NCI-H146 (cell line): ENCODE data around the gene NANOS3.
"Not testable (repeated sequence)": the region's sequence is repeated elsewhere in the genome, so short reads cannot be mapped to it uniquely, and the experiment has no call there.

ENCODE experiments used
- DNase-seq: peaks from one replicate; lab custom pipeline; 2025; lab: John Stamatoyannopoulos, UW

Gene NANOS3

GRCh38 chr19:13843104-13843921 lies 33.6 kb upstream of the NANOS3 start:
- DNase-seq, result peak; percentile 57

DNA sequence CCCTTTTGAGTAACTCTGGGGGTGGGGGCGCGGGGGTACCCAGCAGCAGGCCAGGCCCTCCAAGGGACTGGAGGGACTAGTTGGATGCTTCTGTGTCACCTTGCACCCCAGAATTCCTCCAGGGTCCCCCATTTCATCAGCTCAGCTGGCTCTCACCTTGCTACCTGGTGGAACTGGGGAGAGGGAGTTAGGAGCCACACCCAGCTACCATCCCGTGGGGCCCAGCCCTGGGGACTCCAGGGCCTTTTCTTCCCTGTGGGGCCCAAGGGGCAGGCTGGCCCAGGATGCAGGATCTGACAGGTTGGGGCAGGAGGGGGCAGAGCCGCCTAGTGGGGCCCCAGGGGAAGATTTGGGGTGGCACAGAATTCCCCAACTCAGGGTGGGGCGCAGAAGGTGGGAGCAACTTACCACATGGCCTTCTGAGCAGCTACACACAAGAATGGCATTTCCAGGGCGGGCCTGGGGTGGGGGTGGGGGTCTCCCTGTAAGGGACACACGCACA lies 32.8 kb upstream of the NANOS3 start:
- DNase-seq, result no peak

- peak; percentile 88 for DNase-seq
Measured at GRCh38 chr19:13846557-13847406, 30.2 kb upstream of the NANOS3 start.

DNA sequence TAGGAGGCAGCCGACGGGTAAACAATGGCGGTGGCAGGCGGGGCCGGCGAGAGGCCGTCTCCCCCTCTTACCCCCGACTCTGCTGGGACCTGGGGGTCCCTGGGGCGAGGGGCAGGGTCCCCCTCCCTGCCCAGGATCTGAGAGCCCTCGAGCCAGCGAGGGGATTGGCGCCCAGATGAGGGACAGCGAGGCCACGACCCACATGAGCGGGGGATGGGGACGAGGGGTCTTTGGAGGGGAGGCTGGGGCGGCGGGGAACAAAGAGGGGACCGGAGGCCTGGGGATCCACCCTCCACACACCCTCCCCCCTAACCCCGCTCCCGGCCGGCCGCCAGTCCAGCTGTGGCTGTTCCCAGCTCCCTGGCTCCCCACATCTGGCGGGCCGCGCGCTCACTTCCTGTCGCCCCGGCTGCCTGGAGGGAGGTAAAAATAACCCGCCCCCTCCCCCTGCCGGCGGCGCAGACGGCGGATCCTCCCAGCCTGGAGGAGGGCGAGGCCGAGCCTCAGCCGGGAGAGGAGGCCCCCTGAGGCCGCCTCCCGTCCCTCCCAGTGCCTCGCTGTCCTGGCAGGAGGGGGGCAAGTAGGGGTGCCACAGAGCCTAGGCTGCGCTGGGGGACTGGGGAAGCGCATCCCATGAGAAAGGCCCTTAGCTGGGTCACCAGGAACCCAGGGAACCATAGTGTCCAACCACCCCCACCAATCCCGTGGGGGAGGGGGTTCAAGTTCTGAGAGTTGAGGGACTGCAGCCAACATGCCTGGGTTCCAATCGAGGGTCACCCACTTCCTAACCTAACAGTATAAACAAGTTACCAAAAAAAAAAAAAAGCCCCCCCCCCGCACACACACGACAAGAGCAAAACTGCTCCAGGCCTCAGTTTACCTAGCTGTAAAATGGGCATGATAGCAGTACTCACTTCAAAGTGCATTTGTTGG lies 29.3 kb upstream of the NANOS3 start:
- DNase-seq, result peak; percentile 90

GRCh38 chr19:13848340-13848677 lies 28.6 kb upstream of the NANOS3 start:
- no peak for DNase-seq

DNA sequence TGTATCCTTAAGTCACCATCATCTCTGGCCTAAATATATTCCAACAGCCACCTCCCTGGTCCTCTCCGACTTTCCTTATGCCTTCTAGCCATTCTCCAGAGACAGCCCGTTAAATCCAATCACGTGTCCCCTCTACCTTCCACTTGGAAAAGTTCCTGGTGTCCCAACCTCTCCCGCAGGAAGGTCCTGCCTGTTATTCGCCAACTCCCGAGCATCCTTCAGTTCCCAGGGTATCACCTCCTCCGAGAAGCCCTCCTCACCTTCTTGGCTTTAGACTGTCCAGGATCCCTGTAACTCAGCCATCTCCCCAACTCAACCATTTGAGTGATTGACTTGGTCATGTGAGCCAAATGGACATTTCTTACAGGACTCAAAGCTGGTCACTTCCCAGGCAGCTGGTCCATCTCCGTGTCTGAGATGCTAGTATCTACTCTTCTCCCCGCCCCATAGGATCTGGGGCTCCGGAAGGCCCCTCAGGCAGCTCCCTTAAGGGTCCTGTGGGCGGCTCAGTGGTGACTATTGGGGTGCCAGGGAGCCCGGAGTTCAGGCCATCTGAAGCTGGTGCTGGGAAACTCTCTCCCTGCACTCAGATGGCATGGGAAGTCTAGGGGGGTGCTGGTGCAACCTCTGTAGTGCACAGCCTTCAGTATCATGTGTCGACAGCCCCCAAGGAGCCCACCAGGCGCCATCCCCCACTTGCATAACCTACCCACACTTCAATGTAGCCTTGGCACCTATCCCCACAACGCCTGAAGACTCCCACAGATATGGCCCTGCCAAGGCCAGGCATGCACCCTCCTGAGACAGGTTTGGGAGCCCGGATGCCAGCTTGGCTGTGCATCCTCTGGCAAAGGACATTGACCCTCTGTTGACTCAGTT lies 27.9 kb upstream of the NANOS3 start:
- no peak for DNase-seq

DNA sequence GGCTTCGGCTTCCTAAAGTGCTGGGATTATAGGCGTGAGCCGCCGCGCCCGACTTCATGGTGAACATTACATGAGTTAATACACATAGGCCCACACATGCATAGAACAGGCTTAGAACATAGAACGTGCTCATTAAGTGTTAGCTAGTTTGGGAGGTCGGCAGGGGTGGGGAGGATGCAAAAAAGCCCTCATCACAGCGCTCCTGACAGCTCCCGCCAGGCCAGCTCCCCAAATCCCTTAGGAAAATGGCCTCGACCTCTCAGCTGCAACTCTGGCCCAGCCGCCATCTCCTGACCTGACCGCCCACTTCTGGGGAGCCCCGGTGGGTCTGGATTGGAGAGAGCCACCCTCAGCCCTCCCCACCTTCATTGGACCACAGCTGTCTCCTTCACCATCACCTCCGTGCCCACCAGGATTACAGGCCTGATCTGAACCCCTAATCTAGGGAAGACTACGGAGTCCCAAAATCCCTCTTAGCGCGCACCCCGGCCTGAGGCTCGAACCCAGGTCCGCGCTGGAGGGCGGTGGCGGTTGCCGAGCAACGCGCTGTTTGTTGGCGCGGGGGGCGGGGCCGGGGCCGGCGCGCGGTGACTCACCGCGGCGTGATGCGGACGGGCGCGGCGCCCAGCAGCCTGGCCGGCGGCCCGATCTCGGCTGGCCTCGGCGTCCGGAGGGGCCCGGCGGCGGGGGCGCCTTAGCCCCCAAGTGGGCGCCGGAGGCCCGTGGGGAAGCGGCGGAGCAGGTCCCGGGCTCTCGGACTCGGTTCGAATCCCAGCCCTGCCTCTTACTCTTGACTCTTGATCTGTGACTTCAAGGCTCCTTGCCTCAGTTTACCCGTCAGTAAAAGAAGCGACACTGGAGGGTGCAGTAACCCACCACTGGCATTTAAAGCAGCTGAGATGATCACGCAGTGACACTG lies 26.7 kb upstream of the NANOS3 start:
- peak; percentile 77 for DNase-seq

DNA sequence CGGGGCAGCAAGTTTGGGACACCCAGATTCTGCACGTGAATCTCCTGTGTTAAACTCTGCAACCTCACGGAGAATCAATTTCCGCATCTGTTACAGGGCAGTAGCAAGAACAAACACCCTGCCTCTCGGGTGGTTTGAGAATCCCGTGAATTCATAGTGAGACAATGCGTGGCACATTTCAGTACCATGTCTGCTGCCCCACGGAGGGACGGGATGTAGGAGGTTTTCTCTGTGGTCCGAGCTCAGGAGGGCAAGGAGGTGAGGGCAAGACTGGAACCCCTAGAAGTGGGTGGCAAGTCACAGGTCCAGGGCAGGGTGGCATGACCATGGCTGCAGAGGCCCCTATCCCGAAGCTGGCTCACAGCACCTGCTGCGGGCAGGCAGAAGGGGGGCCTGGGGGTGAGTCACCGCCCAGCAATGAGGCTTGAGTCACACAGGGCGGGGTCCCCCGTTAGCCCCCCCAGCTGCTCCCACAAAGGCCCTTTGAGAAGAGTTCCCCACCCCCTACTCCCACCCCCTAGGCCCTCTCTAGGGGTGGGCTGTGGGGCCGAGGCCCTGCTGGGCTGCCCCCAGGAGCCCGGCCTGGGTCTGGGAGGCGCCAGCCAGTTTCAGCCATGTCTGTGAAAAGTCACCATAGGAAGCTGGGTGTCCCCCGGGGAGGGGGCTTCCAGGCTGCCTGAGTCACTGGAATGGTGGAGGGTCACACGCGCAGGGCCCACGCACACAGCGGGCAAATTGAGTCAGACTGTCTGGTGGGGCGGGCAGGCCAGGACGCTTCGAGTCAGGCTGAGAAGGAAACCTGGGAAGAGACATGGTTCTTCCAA lies 25.8 kb upstream of the NANOS3 start:
- DNase-seq, result no peak

DNA sequence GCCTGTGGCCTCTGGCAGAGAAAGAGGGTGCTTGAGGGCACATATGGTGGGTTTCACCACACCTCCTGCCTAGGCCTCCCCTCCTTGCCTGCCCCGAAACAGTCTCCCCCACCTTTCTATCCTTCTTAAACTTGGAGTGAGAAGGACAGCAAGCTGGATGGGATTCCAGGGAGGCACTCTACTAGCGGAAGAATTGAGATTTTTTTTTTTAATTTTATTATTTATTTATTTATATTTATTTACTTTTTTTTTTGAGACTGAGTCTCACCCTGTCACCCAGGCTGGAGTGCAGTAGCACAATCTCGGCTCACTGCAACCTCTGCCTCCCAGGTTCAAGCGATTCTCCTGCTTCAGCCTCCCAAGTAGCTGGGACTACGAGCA lies 25.2 kb upstream of the NANOS3 start:
- not testable (repeated sequence) for DNase-seq

DNA sequence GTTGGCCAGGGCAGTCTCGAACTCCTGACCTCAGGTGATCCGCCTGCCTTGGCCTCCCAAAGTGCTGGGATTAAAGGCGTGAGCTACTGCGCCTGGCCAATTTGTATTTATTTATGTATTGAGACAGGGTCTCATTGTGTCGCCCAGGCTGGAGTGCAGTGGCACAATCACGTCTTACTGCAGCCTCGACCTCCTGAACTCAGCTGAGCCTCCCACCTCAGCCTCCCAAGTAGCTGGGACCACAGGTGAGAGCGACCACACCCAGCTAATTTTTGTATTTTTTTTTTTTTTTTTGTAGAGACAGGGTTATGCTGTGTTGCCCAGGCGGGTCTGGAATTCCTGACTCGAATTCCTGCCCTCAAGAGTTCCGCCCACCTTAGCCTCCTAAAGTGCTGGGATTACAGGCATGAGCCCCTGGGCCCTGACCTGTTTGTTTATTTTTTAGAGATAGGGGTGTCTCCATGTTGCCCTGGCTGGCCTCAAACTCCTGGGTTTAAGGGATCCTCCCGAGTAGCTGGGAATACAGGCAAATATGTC lies 24.7 kb upstream of the NANOS3 start:
- DNase-seq, result not testable (repeated sequence)

DNA sequence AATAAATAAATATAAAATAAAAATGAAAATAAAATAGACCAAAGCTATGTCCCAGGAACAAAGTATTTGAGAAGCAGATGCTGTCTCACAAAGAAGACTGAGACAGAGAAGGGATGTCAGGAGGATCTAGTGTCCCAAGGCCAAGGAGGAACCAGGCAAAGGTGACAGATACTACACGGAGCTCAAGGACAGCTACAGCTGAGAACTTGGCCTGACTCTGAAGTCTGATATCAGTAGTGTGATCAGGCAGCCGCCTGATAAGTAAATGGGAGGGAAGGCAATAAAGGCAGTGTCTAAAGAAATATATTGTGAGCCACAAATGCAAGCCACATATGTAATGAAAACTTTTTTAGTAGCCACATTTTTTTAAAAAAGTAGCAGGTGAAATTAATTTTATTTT lies 20.4 kb upstream of the NANOS3 start:
- no peak for DNase-seq

DNA sequence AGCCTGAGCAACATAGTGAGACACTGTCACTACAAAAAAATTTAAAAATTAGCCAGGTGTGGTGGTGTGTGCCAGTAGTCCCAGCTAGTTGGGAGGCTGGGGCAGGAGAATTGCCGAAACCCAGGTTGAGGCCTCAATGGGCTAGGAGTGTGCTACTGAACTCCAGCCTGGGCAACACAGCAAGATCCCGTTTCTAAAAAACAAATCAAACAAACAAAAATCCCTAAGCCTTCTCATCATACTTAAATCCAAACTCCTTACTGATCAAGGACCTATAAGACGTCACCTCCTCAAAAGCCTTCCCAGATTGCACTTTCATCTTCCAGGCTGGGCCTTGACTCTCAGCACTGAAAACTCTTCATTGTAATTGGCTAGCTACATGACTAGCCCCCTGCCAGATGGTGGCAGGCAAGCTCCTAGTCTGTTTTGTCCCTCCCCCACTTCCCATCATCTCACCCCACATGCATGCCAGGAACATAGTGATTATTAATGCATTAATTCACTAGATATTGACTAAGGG lies 17.5 kb upstream of the NANOS3 start:
- peak; percentile 22 for DNase-seq

GRCh38 chr19:13860679-13861391 lies 16.1 kb upstream of the NANOS3 start:
- no peak for DNase-seq

DNA sequence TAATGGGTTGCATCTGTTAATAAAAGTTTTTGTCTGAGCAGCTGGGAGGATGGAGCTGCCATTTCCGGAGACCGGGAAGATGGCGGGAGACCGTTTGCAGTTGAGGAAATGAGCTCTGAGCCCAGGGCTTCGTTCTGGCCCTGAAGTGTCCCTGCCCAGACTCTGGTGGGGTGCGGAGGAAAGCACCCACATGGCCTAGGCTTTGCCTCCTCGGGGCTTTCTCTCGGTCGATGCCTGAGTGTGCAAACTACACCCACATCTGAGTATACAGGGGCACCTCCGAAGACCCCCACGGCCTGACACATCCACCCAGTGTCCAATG lies 15.6 kb upstream of the NANOS3 start:
- no peak for DNase-seq

DNA sequence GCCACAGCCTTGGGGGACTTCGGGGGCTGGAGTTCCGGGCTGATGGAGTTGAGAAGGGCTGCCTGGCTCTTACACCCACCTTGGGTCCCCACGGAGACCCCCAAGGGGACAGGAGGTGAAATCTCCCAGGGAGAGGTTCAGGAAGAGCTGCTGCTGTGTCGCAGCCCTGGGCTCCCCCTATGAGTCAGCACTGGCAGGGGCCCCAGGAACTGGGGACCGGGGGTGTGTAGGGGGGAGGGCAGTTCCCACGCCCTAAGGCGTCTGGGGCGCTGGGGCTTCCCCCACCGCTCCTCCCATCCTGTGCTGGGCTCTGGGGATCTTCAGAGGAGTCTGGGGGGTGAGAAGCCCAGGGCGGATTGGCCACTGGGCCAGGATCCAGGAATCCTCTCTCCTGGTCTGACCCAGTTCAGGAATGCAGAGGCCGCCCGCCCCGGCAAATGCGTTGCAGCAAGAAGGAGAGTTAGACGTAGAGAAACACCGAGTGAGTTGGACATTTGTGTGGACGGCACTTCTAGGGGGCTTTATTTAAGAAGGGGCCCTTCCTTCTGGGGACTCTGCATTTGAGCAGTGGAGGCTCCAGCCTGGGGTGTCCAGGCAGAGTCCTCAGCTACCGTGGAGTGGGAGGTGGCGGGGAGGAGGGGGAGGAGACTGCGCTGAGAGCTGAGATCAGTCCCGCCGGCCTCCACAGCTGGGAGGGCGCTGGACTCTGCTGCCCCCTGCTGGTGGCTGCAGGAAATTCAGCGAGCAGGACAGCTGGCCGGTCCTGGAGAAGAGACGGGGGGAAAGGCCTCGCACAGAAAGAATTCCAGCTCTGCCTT lies 15.0 kb upstream of the NANOS3 start:
- DNase-seq, result peak; percentile 83

DNA sequence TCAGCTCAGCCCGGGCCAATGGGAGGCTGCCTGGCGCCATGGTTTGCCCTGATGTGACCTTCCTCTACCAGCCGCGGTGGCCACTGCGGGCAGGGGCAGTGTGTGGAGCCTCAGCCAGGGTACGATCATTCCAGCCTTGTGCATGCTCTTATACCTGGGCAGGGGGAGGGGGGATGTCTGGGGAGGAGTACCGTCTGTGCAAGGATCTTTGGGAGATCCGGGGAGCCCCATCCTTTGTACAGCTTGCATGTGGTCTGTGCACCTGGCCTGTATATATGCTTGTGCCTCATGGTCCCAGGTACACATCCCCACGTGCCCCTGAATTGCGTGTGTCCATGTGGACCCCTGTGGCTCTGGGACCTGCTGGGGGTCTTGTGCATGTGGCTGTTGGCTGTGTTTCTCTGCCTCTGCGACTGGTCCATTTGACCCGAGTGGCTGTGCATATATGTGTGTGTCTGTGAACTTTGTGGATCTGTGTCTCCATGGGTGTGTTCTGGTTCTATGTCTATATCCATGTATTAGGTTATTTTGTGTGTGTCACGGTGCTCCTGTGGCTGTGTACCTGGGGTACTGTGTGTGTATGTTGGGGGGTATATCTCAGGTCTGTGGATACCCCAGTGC lies 12.8 kb upstream of the NANOS3 start:
- peak; percentile 56 for DNase-seq
